ENCODE data around the gene TSPAN12. TPM values are rescaled to one million over a fixed set of nuclear protein-coding genes. Genes with fewer than 3 reads are reported as not detected.

TSPAN12 gene
- total and polyA plus RNA-seq, 8 donors = 25.7 to 52.3 (median 44.0) TPM

DNA sequence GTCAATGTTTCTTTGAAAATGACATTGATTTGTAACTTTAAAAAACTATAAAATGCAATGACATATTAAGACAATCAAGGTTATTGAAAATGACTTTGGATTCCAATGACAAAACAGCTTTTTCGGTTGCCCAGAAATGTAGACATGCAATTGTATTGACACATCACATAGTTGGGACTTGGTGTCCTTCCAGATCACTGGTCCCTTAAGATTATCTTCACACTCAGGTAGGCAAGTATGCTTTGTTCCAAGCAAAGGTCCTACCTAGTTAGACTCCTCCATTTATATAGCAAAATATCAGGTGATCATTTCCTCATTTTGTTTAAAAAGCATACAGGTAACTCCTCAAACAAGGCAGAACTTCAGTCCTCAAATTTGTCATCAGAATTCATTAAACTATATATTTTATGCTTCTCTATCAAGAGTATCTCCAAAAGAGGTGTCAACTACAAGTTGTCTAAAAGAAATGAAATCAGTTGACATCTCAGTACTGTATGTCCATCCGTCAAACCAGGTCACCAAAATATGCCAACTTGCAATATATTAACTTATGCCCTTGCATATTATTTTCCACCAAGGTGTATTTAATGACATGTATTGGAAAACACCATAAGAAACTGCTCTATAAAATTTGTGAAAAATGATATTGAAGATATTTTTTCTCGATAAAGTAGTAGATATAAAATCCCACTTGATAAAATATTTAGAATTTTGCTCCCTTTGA is 64.6 kb downstream of the TSPAN12 start:
- TF ChIP-seq, protein P1, sequence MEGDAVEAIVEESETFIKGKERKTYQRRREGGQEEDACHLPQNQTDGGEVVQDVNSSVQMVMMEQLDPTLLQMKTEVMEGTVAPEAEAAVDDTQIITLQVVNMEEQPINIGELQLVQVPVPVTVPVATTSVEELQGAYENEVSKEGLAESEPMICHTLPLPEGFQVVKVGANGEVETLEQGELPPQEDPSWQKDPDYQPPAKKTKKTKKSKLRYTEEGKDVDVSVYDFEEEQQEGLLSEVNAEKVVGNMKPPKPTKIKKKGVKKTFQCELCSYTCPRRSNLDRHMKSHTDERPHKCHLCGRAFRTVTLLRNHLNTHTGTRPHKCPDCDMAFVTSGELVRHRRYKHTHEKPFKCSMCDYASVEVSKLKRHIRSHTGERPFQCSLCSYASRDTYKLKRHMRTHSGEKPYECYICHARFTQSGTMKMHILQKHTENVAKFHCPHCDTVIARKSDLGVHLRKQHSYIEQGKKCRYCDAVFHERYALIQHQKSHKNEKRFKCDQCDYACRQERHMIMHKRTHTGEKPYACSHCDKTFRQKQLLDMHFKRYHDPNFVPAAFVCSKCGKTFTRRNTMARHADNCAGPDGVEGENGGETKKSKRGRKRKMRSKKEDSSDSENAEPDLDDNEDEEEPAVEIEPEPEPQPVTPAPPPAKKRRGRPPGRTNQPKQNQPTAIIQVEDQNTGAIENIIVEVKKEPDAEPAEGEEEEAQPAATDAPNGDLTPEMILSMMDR (IDR thresholded peaks at IDR 0.05) = no peak
- Histone ChIP-seq H3K27ac (no peak overlapping the region), H3K9me3 (no peaks in the 10 kb centered on the region), H3K4me3 (no peak overlapping the region), H3K27me3 (no peaks in the 10 kb centered on the region), H3K4me1 (peaks cover 0 to 8% of the 10 kb centered on the region in 2 donors), H3K36me3 (no peaks in the 10 kb centered on the region)
- intact Hi-C loops (cut with DNase I) = loop anchor here in 1 of 2 donors (10.0 kb wide), 2 partner anchors 61 to 151 kb away; partner anchors contain the start of gene TSPAN12
- ATAC-seq (no peak), DNase-seq (no peak)

DNA sequence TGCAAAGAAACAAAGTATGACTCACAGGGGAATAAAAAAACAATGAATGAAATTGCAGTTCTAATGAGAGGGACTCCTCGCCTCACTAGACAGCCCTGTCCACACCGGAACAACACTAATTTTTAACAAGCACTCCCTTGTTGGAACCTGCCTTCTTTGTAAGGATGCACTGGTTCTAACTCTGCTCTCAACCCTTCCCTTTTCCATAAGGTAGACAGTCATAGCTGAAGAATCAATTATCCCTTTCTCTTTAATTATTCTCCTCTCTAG is 65.1 kb downstream of the TSPAN12 start:
- Histone ChIP-seq H3K36me3 (no peaks in the 10 kb centered on the region), H3K27ac (no peak overlapping the region), H3K27me3 (no peaks in the 10 kb centered on the region), H3K4me1 (peaks cover 0 to 8% of the 10 kb centered on the region in 2 donors), H3K9me3 (no peaks in the 10 kb centered on the region), H3K4me3 (no peak overlapping the region)
- no peak for DNase-seq
- intact Hi-C loops (cut with DNase I) = loop anchor here in 1 of 2 donors (10.0 kb wide), 2 partner anchors 62 to 152 kb away; partner anchors contain the start of gene TSPAN12
- TF ChIP-seq, protein P1 (IDR thresholded peaks at IDR 0.05) = no peak
- ATAC-seq = no peak

DNA sequence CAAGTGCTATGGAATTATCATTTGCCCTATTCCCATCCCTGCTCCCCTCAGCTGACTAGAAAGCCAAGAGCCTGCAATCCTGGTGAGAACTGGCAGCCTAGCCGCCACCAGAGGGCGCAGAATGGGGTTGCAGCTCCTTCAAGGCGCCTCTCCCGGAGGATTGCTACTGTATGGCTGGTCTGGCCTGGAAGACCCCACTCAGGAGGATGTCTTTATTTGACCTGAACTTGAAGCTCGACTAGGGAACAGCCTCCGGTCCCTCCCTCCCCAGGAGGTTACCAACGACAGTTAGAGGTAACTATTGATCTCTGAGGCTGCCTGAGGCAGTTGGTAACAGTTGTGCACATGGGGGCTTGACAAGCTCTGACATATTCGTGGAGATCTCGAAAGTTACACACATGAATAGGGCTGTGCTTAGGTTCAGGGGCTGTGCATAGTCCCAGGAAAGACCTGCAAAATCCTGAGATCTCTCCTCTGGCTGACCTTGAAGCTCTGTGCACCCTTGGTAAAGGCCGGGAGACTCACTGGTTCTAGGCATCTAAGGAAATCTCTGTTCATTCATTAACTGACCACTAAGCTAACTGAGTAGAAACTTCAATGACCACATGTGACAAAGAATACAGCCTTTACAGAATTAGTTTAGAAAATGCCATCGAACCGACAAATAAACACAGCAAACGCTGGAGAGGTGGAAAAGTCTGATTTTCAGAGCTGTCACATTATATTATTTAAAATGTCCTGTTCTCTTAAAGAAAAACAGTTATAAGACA is 65.7 kb downstream of the TSPAN12 start:
- no peaks in the 10 kb centered on the region for H3K27me3 ChIP-seq
- DNase-seq = peak; percentile 57 to 89 (median 76)
- no peak overlapping the region for H3K27ac ChIP-seq
- H3K4me1 ChIP-seq = peaks cover 0 to 8% of the 10 kb centered on the region in 2 donors
- H3K9me3 ChIP-seq = no peaks in the 10 kb centered on the region
- TF ChIP-seq, protein P1 (IDR thresholded peaks at IDR 0.05) = peak; percentile 83 to 85
- intact Hi-C loops (cut with DNase I) = loop anchor here in 1 of 2 donors (10.0 kb wide), 2 partner anchors 63 to 153 kb away; partner anchors contain the start of gene TSPAN12
- no peaks in the 10 kb centered on the region for H3K36me3 ChIP-seq
- H3K4me3 ChIP-seq = no peak overlapping the region
- ATAC-seq = peak; percentile 97

- TF ChIP-seq, protein P1 (IDR thresholded peaks at IDR 0.05) = no peak
These were observed 72.8 kb downstream of the TSPAN12 start for GRCh38 chr7:120785095-120785494.

DNA sequence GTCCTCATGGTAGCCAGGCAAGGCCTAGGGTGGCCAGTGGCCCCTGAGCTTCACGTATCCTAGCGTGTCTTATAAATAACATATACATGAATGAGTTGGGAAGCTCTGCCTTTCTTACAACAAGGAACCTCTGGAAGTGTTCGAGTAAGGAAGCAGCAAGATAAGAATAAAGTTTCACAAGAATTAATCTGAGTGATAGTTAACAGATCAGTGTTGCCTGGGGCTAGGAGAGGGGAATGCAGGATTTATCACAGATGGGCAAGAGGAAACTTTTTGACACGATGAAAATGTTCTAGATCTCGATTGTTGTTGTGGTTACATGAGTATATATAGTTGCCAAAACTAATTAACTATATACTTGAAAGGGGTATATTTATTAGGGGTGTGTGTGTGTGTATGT is 74.2 kb downstream of the TSPAN12 start:
- no peaks in the 10 kb centered on the region for H3K4me1 ChIP-seq
- H3K27me3 ChIP-seq = no peaks in the 10 kb centered on the region
- H3K27ac ChIP-seq = no peak overlapping the region
- no peaks in the 10 kb centered on the region for H3K36me3 ChIP-seq
- intact Hi-C loops (cut with DNase I) = no loop called here
- H3K9me3 ChIP-seq = no peaks in the 10 kb centered on the region
- TF ChIP-seq, protein P1 (IDR thresholded peaks at IDR 0.05) = no peak
- ATAC-seq = no peak
- DNase-seq = no peak
- no peak overlapping the region for H3K4me3 ChIP-seq

More at GRCh38 chr7:120785095-120785494, 72.8 kb downstream of the TSPAN12 start:
- intact Hi-C loops (cut with DNase I) = no loop called here
- no peak overlapping the region for H3K4me3 ChIP-seq
- H3K27me3 ChIP-seq = no peaks in the 10 kb centered on the region
- H3K27ac ChIP-seq = no peak overlapping the region
- H3K4me1 ChIP-seq = no peaks in the 10 kb centered on the region
- no peak for ATAC-seq
- H3K36me3 ChIP-seq = no peaks in the 10 kb centered on the region
- H3K9me3 ChIP-seq = no peaks in the 10 kb centered on the region
- no peak for DNase-seq
